Chondrocyte (in vitro differentiated cells): Measurements from ENCODE around the gene SCMH1. TPM values are rescaled to one million over a fixed set of nuclear protein-coding genes. Genes with fewer than 3 reads are reported as not detected.

Source experiments
- DNase-seq: peaks from one replicate; pipeline ENCODE4 v3.0.0; 2021; ENCODE audit warnings: mixed read lengths, low spot score
- H3K27ac Mint-ChIP-seq: one replicate; pipeline ENCODE4 v1.8.0; 2021; ENCODE audit warnings: mild to moderate bottlenecking, moderate library complexity, mixed read lengths; ENCODE audit not compliant: unreplicated experiment
- H3K27me3 Mint-ChIP-seq: 2 replicates; pipeline ENCODE4 v1.8.0; 2021; ENCODE audit warnings: low read depth, mixed read lengths
- H3K36me3 Mint-ChIP-seq: 2 replicates; pipeline ENCODE4 v1.8.0; 2021; ENCODE audit warnings: low read depth, mixed read lengths
- H3K4me1 Mint-ChIP-seq: 2 replicates; pipeline ENCODE4 v1.8.0; 2021; ENCODE audit warnings: low read depth, mild to moderate bottlenecking, mixed read lengths
- H3K4me3 Mint-ChIP-seq: one replicate; pipeline ENCODE4 v1.8.0; 2021; ENCODE audit warnings: mild to moderate bottlenecking, moderate library complexity, mixed read lengths; ENCODE audit not compliant: unreplicated experiment
- H3K9me3 Mint-ChIP-seq: 2 replicates; pipeline ENCODE4 v1.8.0; 2021; ENCODE audit warnings: low read depth, mixed read lengths
- CTCF ChIP-seq: fragments of 200-600 bp; sonication (generic); IDR thresholded peaks from 2 replicates; pipeline ENCODE4 v1.5.0; 2021; ENCODE audit warnings: antibody characterized with exemption, mild to moderate bottlenecking, moderate library complexity
- long read RNA-seq: library from polyadenylated mRNA; stranded (forward); transcript quantifications from one replicate; pipeline ENCODE4 v2.0.0, GENCODE V29; 2021
- total RNA-seq: library from RNA; stranded (reverse); gene quantifications from 3 replicates; pipeline ENCODE4 v1.2.1, GENCODE V29; 2021

SCMH1 gene
- 29.5 to 32.4 TPM (median 30.5 TPM) in 3 replicates for total RNA-seq
- long read RNA-seq, partial matches to known transcripts: 13 of 49 reads
- long read RNA-seq, other reads (novel, unspliced or antisense): 34 of 49 reads

DNA sequence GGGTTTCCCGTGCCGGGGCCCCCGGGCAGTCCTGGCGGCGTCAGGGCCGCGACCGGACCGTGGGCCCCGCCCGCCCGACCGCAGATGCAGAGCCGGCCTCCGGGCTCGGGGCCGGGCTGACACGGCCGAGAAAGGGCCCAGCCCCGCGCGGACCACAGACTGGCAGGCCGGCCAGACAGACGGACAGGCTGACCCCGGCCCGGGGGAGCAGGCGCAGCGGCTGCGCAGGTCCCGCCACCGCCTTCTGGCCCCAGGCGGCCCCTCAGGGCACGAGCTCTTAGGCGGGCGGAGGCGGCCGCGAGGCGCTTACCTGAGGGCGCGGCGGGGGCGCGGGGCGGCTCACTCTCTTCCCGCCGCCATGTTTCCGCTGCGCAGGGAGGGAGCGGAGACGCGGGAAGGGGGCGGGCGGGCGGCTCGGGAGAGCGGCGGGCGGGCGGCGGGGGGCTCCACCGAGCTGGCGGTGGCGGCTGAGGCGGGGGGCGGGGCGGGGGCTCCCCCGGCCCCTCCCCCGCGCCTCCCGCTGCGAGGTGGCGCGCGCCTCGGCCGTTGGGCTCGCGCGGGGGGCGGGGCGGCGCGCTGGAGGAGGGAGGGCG is at the start of gene SCMH1:
Gene SCMH1, minus strand, starts transcription at position 558 of the 593 bp plus-strand sequence. CDS start 56,173 bp downstream, outside the sequence.
- Mint-ChIP-seq H3K4me3 (peak within 1 kb of the TSS; percentile 74), H3K27ac (peak within 1 kb of the TSS; percentile 90), H3K27me3 (no peaks in the 10 kb centered on the region), H3K36me3 (no peaks in the 10 kb centered on the region), H3K4me1 (peaks cover 35% of the 10 kb centered on the region), H3K9me3 (no peaks in the 10 kb centered on the region)
- no peak for TF ChIP-seq CTCF
- DNase-seq: no peak

- no peaks in the 10 kb centered on the region for H3K4me1 Mint-ChIP-seq
- no peak overlapping the region for H3K4me3 Mint-ChIP-seq
- H3K27me3 Mint-ChIP-seq: peaks cover 58% of the 10 kb centered on the region
- DNase-seq: no peak
- no peak overlapping the region for H3K27ac Mint-ChIP-seq
- no peaks in the 10 kb centered on the region for H3K9me3 Mint-ChIP-seq
- TF ChIP-seq CTCF: no peak
- no peaks in the 10 kb centered on the region for H3K36me3 Mint-ChIP-seq
Measured at GRCh38 chr1:41291195-41291594, 49.1 kb upstream of the SCMH1 start.

GRCh38 chr1:41289196-41289595 is 47.1 kb upstream of the SCMH1 start:
- Mint-ChIP-seq H3K4me3 (no peak overlapping the region), H3K9me3 (no peaks in the 10 kb centered on the region), H3K4me1 (no peaks in the 10 kb centered on the region), H3K27ac (no peak overlapping the region), H3K27me3 (peaks cover 64% of the 10 kb centered on the region), H3K36me3 (no peaks in the 10 kb centered on the region)
- DNase-seq: no peak
- TF ChIP-seq CTCF: no peak

- Mint-ChIP-seq H3K27ac (no peak overlapping the region), H3K27me3 (peaks cover 72% of the 10 kb centered on the region), H3K4me1 (no peaks in the 10 kb centered on the region), H3K9me3 (no peaks in the 10 kb centered on the region), H3K4me3 (no peak overlapping the region), H3K36me3 (no peaks in the 10 kb centered on the region)
- TF ChIP-seq CTCF: no peak
- DNase-seq: no peak
Measured at GRCh38 chr1:41286992-41287391, 44.9 kb upstream of the SCMH1 start.

- H3K27me3 Mint-ChIP-seq: peaks cover 71% of the 10 kb centered on the region
- H3K9me3 Mint-ChIP-seq: no peaks in the 10 kb centered on the region
Measured at GRCh38 chr1:41286486-41286885, 44.4 kb upstream of the SCMH1 start.

More at GRCh38 chr1:41286486-41286885, 44.4 kb upstream of the SCMH1 start:
- Mint-ChIP-seq H3K27ac (no peak overlapping the region), H3K4me3 (no peak overlapping the region), H3K4me1 (no peaks in the 10 kb centered on the region), H3K36me3 (no peaks in the 10 kb centered on the region)
- no peak for TF ChIP-seq CTCF
- DNase-seq: no peak
